Mesenchymal stem cell (in vitro differentiated cells and primary cell): ENCODE measurements around the gene SUB1.
A peak's percentile ranks its signal among the peaks of the same experiment; 100 is the strongest.

Experiments
- DNase-seq: peaks from one replicate; pipeline ENCODE4 v3.0.0-alpha.2; 2013
- H2AFZ ChIP-seq: one replicate; pipeline ENCODE4 v1.6.1; 2013; ENCODE audit warnings: low read depth, mild to moderate bottlenecking, control low read depth, inconsistent platforms, low read length, moderate library complexity
- H2AK5ac ChIP-seq: 2 replicates; pipeline ENCODE4 v1.6.1; 2013; ENCODE audit warnings: low read length, moderate library complexity, mild to moderate bottlenecking, inconsistent platforms; ENCODE audit not compliant: severe bottlenecking
- H2BK120ac ChIP-seq: one replicate; pipeline ENCODE4 v1.6.1; 2013; ENCODE audit warnings: low read depth, mild to moderate bottlenecking, inconsistent platforms, low read length, moderate library complexity
- H2BK12ac ChIP-seq, 2 experiments: one replicate each; pipeline ENCODE4 v1.6.1; 2013; ENCODE audit warnings: inconsistent platforms in 2 of 2, low read length in 2 of 2, mild to moderate bottlenecking in 2 of 2, moderate library complexity in 2 of 2, control low read depth in 1 of 2
- H2BK15ac ChIP-seq: one replicate; pipeline ENCODE4 v1.6.1; 2013; ENCODE audit warnings: mild to moderate bottlenecking, low read depth, inconsistent platforms; ENCODE audit not compliant: poor library complexity, severe bottlenecking
- H2BK5ac ChIP-seq: 2 replicates; pipeline ENCODE4 v1.6.1; 2013; ENCODE audit warnings: low read depth, mild to moderate bottlenecking, low read length, control low read depth, inconsistent platforms; ENCODE audit not compliant: poor library complexity, severe bottlenecking
- H3K14ac ChIP-seq, 2 experiments: one replicate each; pipeline ENCODE4 v1.6.1; 2013; ENCODE audit warnings: inconsistent platforms in 2 of 2, low read length in 2 of 2, control low read depth in 1 of 2, mild to moderate bottlenecking in 1 of 2, moderate library complexity in 1 of 2
- H3K18ac ChIP-seq, 2 experiments: one replicate each; pipeline ENCODE4 v1.6.1; 2013; ENCODE audit warnings: inconsistent platforms in 2 of 2, low read length in 2 of 2, control low read depth in 1 of 2, low read depth in 1 of 2, mild to moderate bottlenecking in 1 of 2
- H3K23ac ChIP-seq, 2 experiments: one replicate each; pipeline ENCODE4 v1.6.1; 2013; ENCODE audit warnings: inconsistent platforms in 2 of 2, low read length in 2 of 2, mild to moderate bottlenecking in 2 of 2, moderate library complexity in 2 of 2, control low read depth in 1 of 2
- H3K27ac ChIP-seq: 2 replicates; pipeline ENCODE4 v1.5.1; 2013; ENCODE audit warnings: mild to moderate bottlenecking, moderate library complexity, low read length, control low read depth, inconsistent platforms; ENCODE audit not compliant: poor library complexity, severe bottlenecking
- H3K27me3 ChIP-seq, 2 experiments: 2 replicates each; pipeline versions ENCODE4 v1.6.1 to v1.7.0; 2013; ENCODE audit warnings: low read length in 2 of 2, mild to moderate bottlenecking in 2 of 2, moderate library complexity in 2 of 2, control low read depth in 1 of 2, inconsistent platforms in 1 of 2; ENCODE audit not compliant: control insufficient read depth in 1 of 2, insufficient read depth in 1 of 2
- H3K36me3 ChIP-seq, 2 experiments: 2 replicates each; pipeline versions ENCODE4 v1.6.1 to v1.7.0; 2013; ENCODE audit warnings: low read length in 2 of 2, control low read depth in 1 of 2, inconsistent platforms in 1 of 2, low read depth in 1 of 2, mild to moderate bottlenecking in 1 of 2; ENCODE audit not compliant: insufficient read depth in 2 of 2, control insufficient read depth in 1 of 2
- H3K4ac ChIP-seq, 2 experiments: one replicate each; pipeline ENCODE4 v1.6.1; 2013; ENCODE audit warnings: inconsistent platforms in 2 of 2, low read length in 2 of 2, mild to moderate bottlenecking in 2 of 2, moderate library complexity in 2 of 2, control low read depth in 1 of 2, low read depth in 1 of 2
- H3K4me1 ChIP-seq: 2 replicates; pipeline ENCODE4 v1.6.1; 2013; ENCODE audit warnings: low read depth, low read length, control low read depth; ENCODE audit not compliant: control insufficient read depth, insufficient read depth
- H3K4me2 ChIP-seq: 2 replicates; pipeline ENCODE4 v1.6.1; 2013; ENCODE audit warnings: low read length, mild to moderate bottlenecking, inconsistent platforms; ENCODE audit not compliant: poor library complexity, severe bottlenecking
- H3K4me3 ChIP-seq, 2 experiments: 2 replicates each; pipeline versions ENCODE4 v1.5.1 to v1.7.0; 2013; ENCODE audit warnings: low read length in 2 of 2, mild to moderate bottlenecking in 2 of 2, control low read depth in 1 of 2, low read depth in 1 of 2; ENCODE audit not compliant: insufficient read depth in 1 of 2
- H3K79me1 ChIP-seq: replicated peaks from 2 replicates; pipeline ENCODE4 v1.6.1; 2013; ENCODE audit warnings: mild to moderate bottlenecking, control low read depth, low read length, inconsistent platforms; ENCODE audit not compliant: poor library complexity, severe bottlenecking
- H3K9ac ChIP-seq: 2 replicates; pipeline ENCODE4 v1.7.0; 2013; ENCODE audit warnings: mild to moderate bottlenecking, low read length, moderate library complexity
- H3K9me3 ChIP-seq: 2 replicates; pipeline ENCODE4 v1.7.0; 2013; ENCODE audit warnings: mild to moderate bottlenecking, low read length; ENCODE audit not compliant: control insufficient read depth
- H4K8ac ChIP-seq: one replicate; pipeline ENCODE4 v1.6.1; 2013; ENCODE audit warnings: inconsistent platforms, mild to moderate bottlenecking, low read length, moderate library complexity
- H4K91ac ChIP-seq: one replicate; pipeline ENCODE4 v1.6.1; 2013; ENCODE audit warnings: mild to moderate bottlenecking, low read length, inconsistent platforms
- WGBS: methylation state at CpG from one replicate; pipeline ENCODE4 v1.1.7; 2013; ENCODE audit warnings: mixed read lengths; 5-methylcytosine and 5-hydroxymethylcytosine counted together

SUB1 gene

DNA sequence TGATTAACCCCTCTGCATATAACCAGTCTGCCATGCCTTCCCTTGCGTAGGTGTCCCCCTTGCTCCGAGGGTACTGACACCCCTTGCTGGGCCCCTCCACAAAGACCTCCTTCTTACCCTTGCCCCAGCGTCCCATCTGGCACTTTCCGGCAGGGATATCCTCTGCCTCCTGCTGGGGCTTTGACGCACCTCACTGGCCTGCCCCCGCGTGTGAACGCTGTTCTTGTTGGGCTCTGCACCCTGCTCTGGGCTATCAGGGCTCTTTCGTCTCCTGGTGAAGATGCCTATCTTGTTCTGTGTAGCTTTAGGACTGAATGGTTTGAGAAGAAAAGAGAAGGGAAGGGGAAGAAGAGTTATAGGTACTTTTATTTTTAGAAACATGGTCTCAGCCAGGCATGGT, 53.0 kb downstream of the SUB1 start:
- Histone ChIP-seq H3K27ac (no peak overlapping the region), H3K14ac (no peak overlapping the region)

DNA sequence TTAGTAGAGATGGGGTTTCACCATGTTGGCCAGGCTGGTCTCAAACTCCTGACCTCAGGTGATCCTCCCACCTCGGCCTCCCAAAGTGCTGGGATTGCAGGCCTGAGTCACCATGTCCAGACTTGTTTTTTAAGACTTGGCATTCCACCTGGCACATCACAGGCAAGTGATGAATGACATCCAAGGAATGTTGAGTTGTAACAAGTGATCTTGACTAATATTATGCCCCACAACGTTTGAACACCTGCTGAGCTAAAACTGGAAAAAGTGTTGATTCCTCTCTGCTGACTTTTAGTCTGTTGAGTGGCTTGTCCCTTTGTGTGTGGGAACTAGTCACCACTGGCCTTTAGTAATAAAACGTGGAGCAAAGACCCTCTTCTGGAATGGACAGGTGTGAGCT, 54.6 kb downstream of the SUB1 start:
- 83% methylated on average over 3 of the region's 3 CpGs for WGBS

More for the DNA sequence above, 53.0 kb downstream of the SUB1 start:
- Histone ChIP-seq H3K36me3 (no peaks in the 10 kb centered on the region), H4K8ac (no peak overlapping the region), H2BK5ac (no peak overlapping the region), H2AK5ac (no peak overlapping the region), H3K4me2 (no peak overlapping the region), H3K23ac (no peak overlapping the region), H3K4me1 (peaks cover 2% of the 10 kb centered on the region), H2BK120ac (no peak overlapping the region), H3K27me3 (peaks cover 0 to 10% of the 10 kb centered on the region in 2 experiments), H2BK15ac (no peak overlapping the region), H3K79me1 (no peaks in the 10 kb centered on the region), H3K9ac (no peak overlapping the region), H4K91ac (no peak overlapping the region), H3K9me3 (no peaks in the 10 kb centered on the region), H3K4me3 (no peak overlapping the region), H2AFZ (no peak overlapping the region), H3K18ac (no peak overlapping the region), H2BK12ac (no peak overlapping the region), H3K4ac (no peak overlapping the region)
- 76% methylated on average over 9 of the region's 9 CpGs for whole genome bisulfite sequencing
- no peak for DNase-seq

GRCh38 chr5:32642276-32643002, 57.1 kb downstream of the SUB1 start:
- DNase-seq: peak; percentile 6
- WGBS: 100% methylated on average over 1 of the region's 2 CpGs
- Histone ChIP-seq H3K4me1 (peaks cover 2% of the 10 kb centered on the region), H2BK12ac (no peak overlapping the region), H2BK15ac (no peak overlapping the region), H3K18ac (no peak overlapping the region), H2AK5ac (no peak overlapping the region), H4K8ac (no peak overlapping the region), H3K36me3 (no peaks in the 10 kb centered on the region), H3K9me3 (no peaks in the 10 kb centered on the region), H3K23ac (no peak overlapping the region), H3K9ac (no peak overlapping the region), H3K14ac (no peak overlapping the region), H3K4ac (no peak overlapping the region), H3K27me3 (peaks cover 0 to 7% of the 10 kb centered on the region in 2 experiments), H2AFZ (no peak overlapping the region), H3K27ac (no peak overlapping the region), H2BK120ac (no peak overlapping the region), H2BK5ac (no peak overlapping the region), H3K4me3 (peak overlapping the region in 1 of 2 experiments; percentile 19), H3K79me1 (no peaks in the 10 kb centered on the region), H4K91ac (no peak overlapping the region), H3K4me2 (no peak overlapping the region)

More for the DNA sequence above, 54.6 kb downstream of the SUB1 start:
- H2AFZ ChIP-seq: no peak overlapping the region
- no peak overlapping the region for H2AK5ac ChIP-seq
- no peaks in the 10 kb centered on the region for H3K36me3 ChIP-seq
- no peaks in the 10 kb centered on the region for H3K79me1 ChIP-seq
- H3K4me1 ChIP-seq: peaks cover 2% of the 10 kb centered on the region
- no peak overlapping the region for H3K14ac ChIP-seq
- no peak overlapping the region for H3K18ac ChIP-seq
- no peak overlapping the region for H3K4me2 ChIP-seq
- H4K8ac ChIP-seq: no peak overlapping the region
- H3K23ac ChIP-seq: no peak overlapping the region
- H3K27ac ChIP-seq: no peak overlapping the region
- H3K4me3 ChIP-seq: no peak overlapping the region
- peaks cover 0 to 10% of the 10 kb centered on the region in 2 experiments for H3K27me3 ChIP-seq
- no peak overlapping the region for H2BK120ac ChIP-seq
- no peak overlapping the region for H3K9ac ChIP-seq
- H4K91ac ChIP-seq: no peak overlapping the region
- DNase-seq: no peak
- H2BK5ac ChIP-seq: no peak overlapping the region
- H3K9me3 ChIP-seq: no peaks in the 10 kb centered on the region
- no peak overlapping the region for H2BK15ac ChIP-seq
- no peak overlapping the region for H2BK12ac ChIP-seq
- H3K4ac ChIP-seq: no peak overlapping the region

GRCh38 chr5:32645246-32645645, 59.9 kb downstream of the SUB1 start:
- Histone ChIP-seq H4K91ac (no peak overlapping the region), H3K4me1 (no peaks in the 10 kb centered on the region), H3K27me3 (no peaks in the 10 kb centered on the region), H2BK5ac (no peak overlapping the region), H3K36me3 (no peaks in the 10 kb centered on the region), H2BK15ac (no peak overlapping the region), H2AK5ac (no peak overlapping the region), H3K23ac (no peak overlapping the region), H3K18ac (no peak overlapping the region), H2AFZ (no peak overlapping the region), H2BK12ac (no peak overlapping the region), H4K8ac (no peak overlapping the region), H2BK120ac (no peak overlapping the region), H3K9me3 (no peaks in the 10 kb centered on the region), H3K4me2 (no peak overlapping the region), H3K14ac (no peak overlapping the region), H3K9ac (no peak overlapping the region), H3K79me1 (no peaks in the 10 kb centered on the region), H3K27ac (no peak overlapping the region), H3K4me3 (no peak overlapping the region), H3K4ac (no peak overlapping the region)
- DNase-seq: peak; percentile 24
- 74% methylated on average over 5 of the region's 5 CpGs for WGBS
